IMR-90 (cell line): ENCODE measurements around the gene PRDX5. TPM values are rescaled to one million over a fixed set of nuclear protein-coding genes. Genes with fewer than 3 reads are reported as not detected.

Experiments used
- ATAC-seq: fragments of 200-7000 bp; cut with Tn5 transposase; 2 replicates; pipeline ENCODE4 v1.9.1; 2020; ENCODE audit warnings: low read depth, mild to moderate bottlenecking, moderate library complexity
- BruUV-seq: library from RNA; stranded (reverse); fragments of 400-500 nt; replicated peaks from 2 replicates; lab custom pipeline; 2021; lab: Mats Ljungman, UMichigan
- CTCF ChIA-PET: fragments of 300-600 bp; formaldehyde crosslinking; extraction: SDS; loops from one replicate; lab custom pipeline; 2021; ENCODE audit warnings: antibody characterized with exemption; lab: Yijun Ruan, JAX
- POLR2A ChIA-PET: fragments of 300-600 bp; sonication (Branson Sonifier 250); formaldehyde crosslinking; loops from one replicate; lab custom pipeline; 2022; ENCODE audit warnings: antibody characterized with exemption; ENCODE audit not compliant: unreplicated experiment; lab: Charles Lee
- DNase-seq: peaks from one replicate; pipeline ENCODE4 v3.0.0; 2013
- H2AFZ ChIP-seq: replicated peaks from 2 replicates; pipeline ENCODE3; 2013; ENCODE audit warnings: low read length, mild to moderate bottlenecking; ENCODE audit not compliant: poor library complexity
- H2AK5ac ChIP-seq: 2 replicates; pipeline ENCODE4 v1.6.1; 2013; ENCODE audit warnings: low read depth, low read length, inconsistent platforms
- H2AK9ac ChIP-seq: replicated peaks from 2 replicates; pipeline ENCODE3; 2013; ENCODE audit warnings: mild to moderate bottlenecking, low read depth, low read length, moderate library complexity; ENCODE audit not compliant: poor library complexity
- H2BK120ac ChIP-seq: 2 replicates; pipeline ENCODE4 v1.6.1; 2013; ENCODE audit warnings: low read depth, low read length, inconsistent platforms
- H2BK15ac ChIP-seq: 3 replicates; pipeline ENCODE4 v1.6.1; 2013; ENCODE audit warnings: low read depth, low read length, inconsistent platforms
- H2BK20ac ChIP-seq: 2 replicates; pipeline ENCODE4 v1.6.1; 2013; ENCODE audit warnings: low read depth, mild to moderate bottlenecking, inconsistent platforms, low read length, moderate library complexity
- H2BK5ac ChIP-seq: 2 replicates; pipeline ENCODE4 v1.6.1; 2013; ENCODE audit warnings: mild to moderate bottlenecking, low read depth, low read length, inconsistent platforms; ENCODE audit not compliant: poor library complexity, severe bottlenecking
- H3K14ac ChIP-seq: replicated peaks from 2 replicates; pipeline ENCODE4 v1.6.1; 2013; ENCODE audit warnings: low read depth, low read length, inconsistent platforms
- H3K18ac ChIP-seq: 2 replicates; pipeline ENCODE4 v1.6.1; 2013; ENCODE audit warnings: low read depth, low read length, control low read depth
- H3K23ac ChIP-seq: 2 replicates; pipeline ENCODE4 v1.6.1; 2013; ENCODE audit warnings: low read depth, low read length, inconsistent platforms
- H3K27ac ChIP-seq: 2 replicates; pipeline ENCODE4 v1.5.1; 2013; ENCODE audit warnings: mild to moderate bottlenecking, control low read depth, low read length; ENCODE audit not compliant: insufficient read depth
- H3K27me3 ChIP-seq: 2 replicates; pipeline ENCODE4 v1.6.1; 2013; ENCODE audit warnings: low read length; ENCODE audit not compliant: control insufficient read depth, insufficient read depth
- H3K36me3 ChIP-seq: 2 replicates; pipeline ENCODE4 v1.6.1; 2013; ENCODE audit warnings: low read length, mixed read lengths; ENCODE audit not compliant: control insufficient read depth, insufficient read depth
- H3K4ac ChIP-seq: 2 replicates; pipeline ENCODE4 v1.6.1; 2013; ENCODE audit warnings: low read depth, low read length, inconsistent platforms
- H3K4me1 ChIP-seq: 2 replicates; pipeline ENCODE4 v1.6.1; 2013; ENCODE audit warnings: low read length, mixed read lengths; ENCODE audit not compliant: control insufficient read depth, insufficient read depth
- H3K4me2 ChIP-seq: 2 replicates; pipeline ENCODE4 v1.6.1; 2013; ENCODE audit warnings: low read depth, mild to moderate bottlenecking, control low read depth, low read length, moderate library complexity
- H3K4me3 ChIP-seq: 2 replicates; pipeline ENCODE4 v1.5.1; 2013; ENCODE audit warnings: low read depth, mild to moderate bottlenecking, control low read depth, low read length, moderate library complexity; ENCODE audit not compliant: insufficient read depth
- H3K56ac ChIP-seq: 2 replicates; pipeline ENCODE4 v1.6.1; 2013; ENCODE audit warnings: low read length, inconsistent platforms; ENCODE audit not compliant: insufficient read depth; ENCODE audit errors: extremely low read depth
- H3K79me1 ChIP-seq, 2 experiments: 2 replicates each; pipeline ENCODE4 v1.6.1; 2013; ENCODE audit warnings: low read length in 2 of 2, inconsistent platforms in 1 of 2, low read depth in 1 of 2
- H3K9ac ChIP-seq: 2 replicates; pipeline ENCODE4 v1.6.1; 2013; ENCODE audit warnings: low read depth, low read length, control low read depth
- H3K9me1 ChIP-seq: 2 replicates; pipeline ENCODE4 v1.6.1; 2013; ENCODE audit warnings: low read length, inconsistent platforms; ENCODE audit not compliant: insufficient read depth
- H3K9me3 ChIP-seq: 2 replicates; pipeline ENCODE4 v1.6.1; 2013; ENCODE audit warnings: low read length; ENCODE audit not compliant: control insufficient read depth, insufficient read depth
- H4K20me1 ChIP-seq: 2 replicates; pipeline ENCODE4 v1.6.1; 2013; ENCODE audit warnings: low read length, inconsistent platforms; ENCODE audit not compliant: insufficient read depth
- H4K5ac ChIP-seq: 2 replicates; pipeline ENCODE4 v1.6.1; 2013; ENCODE audit warnings: mild to moderate bottlenecking, low read depth, low read length, control low read depth
- H4K8ac ChIP-seq, 2 experiments: 2 replicates each; pipeline ENCODE4 v1.6.1; 2013; ENCODE audit warnings: low read depth in 2 of 2, low read length in 2 of 2, control low read depth in 1 of 2, inconsistent platforms in 1 of 2
- H4K91ac ChIP-seq: 2 replicates; pipeline ENCODE4 v1.6.1; 2013; ENCODE audit warnings: low read depth, low read length, inconsistent platforms; ENCODE audit not compliant: insufficient read depth
- MAZ ChIP-seq: IDR thresholded peaks from 2 replicates; pipeline ENCODE4 v1.6.1; 2012; ENCODE audit warnings: low read depth, mild to moderate bottlenecking, low read length, improper control_type of control experiment, moderate library complexity, borderline replicate concordance
- WGBS, 2 experiments: methylation state at CpG; one replicate each; pipeline versions ENCODE4 v1.1.5 to v1.1.7; 2013; ENCODE audit warnings: missing lambda C conversion rate in 2 of 2; ENCODE audit not compliant: insufficient read length in 1 of 2; ENCODE audit errors: extremely low coverage in 2 of 2; 5-methylcytosine and 5-hydroxymethylcytosine counted together
- dilution Hi-C: fragments of 300-500 bp; cut with HindIII; formaldehyde crosslinking; loops from one replicate; pipeline ENCODE4 v1.14.3; 2018; ENCODE audit warnings: low sequenced_read_pairs; ENCODE audit not compliant: unreplicated experiment
- in situ Hi-C: fragments of 300-500 bp; cut with MboI; formaldehyde crosslinking; loops from 3 replicates; pipeline ENCODE4 v1.14.3; 2019; ENCODE audit warnings: low sequenced_read_pairs, inconsistent platforms, mixed read lengths
- intact Hi-C: fragments of 100-400 bp; cut with micrococcal nuclease; formaldehyde crosslinking; loops from 2 replicates; pipeline ENCODE4 v1.10.0; 2022
- polyA plus RNA-seq, 3 experiments: library from polyadenylated mRNA; depleted of rRNA; stranded (reverse); fragments of >200 nt; gene quantifications; 2 replicates each; pipeline ENCODE4 v1.2.3, GENCODE V29; 2012; ENCODE audit warnings: low replicate concordance in 1 of 3
- total RNA-seq: library from RNA; depleted of rRNA; stranded (reverse); fragments of >200 nt; gene quantifications from 2 replicates; pipeline ENCODE4 v1.2.3, GENCODE V29; 2012

The PRDX5 gene
- total and polyA plus RNA-seq, 2 of the 4 experiments (the other 2 are of a cell fraction), result 120 to 292 TPM

DNA sequence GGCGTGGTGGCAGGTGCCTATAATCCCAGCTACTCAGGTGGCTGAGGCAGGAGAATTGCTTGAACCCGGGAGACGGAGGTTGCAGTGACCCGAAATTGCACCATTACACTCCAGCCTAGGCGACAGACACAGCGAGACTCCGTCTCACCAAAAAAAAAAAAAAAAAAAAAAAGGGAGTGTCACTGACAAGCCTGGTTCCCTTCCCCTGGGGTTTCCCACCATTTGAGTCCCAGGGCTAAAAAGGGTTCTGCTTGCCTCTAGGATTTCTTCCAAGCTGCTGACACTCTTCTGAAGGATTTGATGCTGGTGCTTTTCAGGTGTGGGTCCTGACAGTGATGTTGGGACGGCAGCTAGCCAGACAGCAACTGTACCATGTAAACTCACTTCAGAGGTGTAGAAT lies 20.8 kb downstream of the PRDX5 start:
- WGBS, 2 experiments, result 100% methylated on average over 1 of the region's 8 CpGs; no CpG with 5 or more reads in 1 of the 2 experiments

More for the DNA sequence above, 20.8 kb downstream of the PRDX5 start:
- POLR2A ChIA-PET, result no interaction called here
- no peaks in the 10 kb centered on the region for H3K79me1 ChIP-seq
- no peak overlapping the region for H2AFZ ChIP-seq
- H2AK9ac ChIP-seq, result no peak overlapping the region
- in situ Hi-C loops, result no loop called here
- no peak overlapping the region for H3K14ac ChIP-seq
- H3K4ac ChIP-seq, result no peak overlapping the region
- ATAC-seq (no peak), DNase-seq (no peak)
- no peak overlapping the region for H3K4me2 ChIP-seq
- H3K27me3 ChIP-seq, result peaks cover 9% of the 10 kb centered on the region; the same call in 1 of the 2 replicates
- 0 out of 2 replicates have a peak, but pooled peaks cover 3% of the 10 kb centered on the region for H4K20me1 ChIP-seq
- H3K9me3 ChIP-seq, result no peaks in the 10 kb centered on the region
- no peak overlapping the region for H3K23ac ChIP-seq
- H3K18ac ChIP-seq, result no peak overlapping the region
- H4K91ac ChIP-seq, result no peak overlapping the region
- intact Hi-C loops, result no loop called here
- H2BK120ac ChIP-seq, result no peak overlapping the region
- H4K8ac ChIP-seq, result no peak overlapping the region
- no peak overlapping the region for H4K5ac ChIP-seq
- BruUV-seq, result no TSS peak
- H3K9ac ChIP-seq, result no peak overlapping the region
- CTCF ChIA-PET, result no interaction called here
- no peak overlapping the region for H3K56ac ChIP-seq
- H3K4me1 ChIP-seq, result peaks cover 6% of the 10 kb centered on the region
- H3K27ac ChIP-seq, result no peak overlapping the region
- no peak overlapping the region for H2AK5ac ChIP-seq
- no peak overlapping the region for H2BK20ac ChIP-seq
- no peak for TF ChIP-seq MAZ
- H2BK5ac ChIP-seq, result no peak overlapping the region
- H3K4me3 ChIP-seq, result no peak overlapping the region
- peaks cover 3% of the 10 kb centered on the region; the same call in 1 of the 2 replicates for H3K9me1 ChIP-seq
- dilution Hi-C loops, result no loop called here
- no peak overlapping the region for H2BK15ac ChIP-seq
- H3K36me3 ChIP-seq, result no peaks in the 10 kb centered on the region
